ENCODE data around the gene PLEKHG2.
A peak's percentile ranks its signal among the peaks of the same experiment; 100 is the strongest.

Gene PLEKHG2

DNA sequence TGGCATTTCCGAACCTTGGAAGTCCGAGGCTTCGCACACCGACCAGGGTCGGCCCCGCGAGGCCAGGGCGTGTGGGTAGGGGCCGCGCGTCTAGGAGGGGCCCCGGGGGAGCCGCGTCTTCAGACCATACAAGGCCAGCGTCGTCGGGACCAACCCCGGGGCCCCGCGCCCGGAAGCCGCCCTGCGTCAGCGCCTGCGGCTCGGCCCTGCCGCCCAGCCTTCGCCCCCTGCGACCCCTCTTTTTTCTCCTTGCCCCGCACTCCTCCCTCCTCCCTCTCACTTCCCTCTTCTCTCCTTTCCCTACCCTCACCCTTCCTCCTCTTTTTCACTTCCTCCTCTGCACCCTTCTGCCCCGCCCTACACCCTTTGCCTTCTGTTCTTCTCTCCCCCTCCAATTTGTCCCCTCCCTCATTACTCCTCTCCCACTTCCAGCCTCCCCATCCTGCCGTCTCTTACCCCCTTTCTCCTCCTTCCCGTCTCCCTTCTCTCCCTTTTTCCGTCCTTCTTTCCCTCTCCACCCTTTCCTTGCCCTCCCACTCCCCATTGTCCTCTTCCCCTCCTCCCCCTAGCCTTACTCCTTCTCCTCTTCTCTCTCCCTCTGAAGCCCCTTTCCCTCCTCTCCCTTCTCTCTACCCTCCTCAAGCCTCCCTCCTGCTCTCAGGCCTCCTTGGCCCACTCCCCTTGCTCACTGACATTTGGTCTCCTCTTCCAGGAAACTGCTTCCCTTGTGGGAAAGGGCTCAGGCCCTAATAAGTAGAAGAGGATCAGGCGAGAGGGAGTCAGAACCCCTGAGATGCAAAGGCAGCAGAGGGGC lies 2.2 kb upstream of the PLEKHG2 start:
- Histone ChIP-seq H2BK12ac (ENCODE audit: low read length) (peak overlapping the region; percentile 33), H3K9ac (ENCODE audit: low read depth, low read length, poor library complexity) (peak overlapping the region; percentile 67), H2AFZ (ENCODE audit: low read length) (peak overlapping the region; percentile 50), H3K27ac (replicated peaks; ENCODE audit: low read length) (no peak overlapping the region), H3K27me3 (ENCODE audit: control insufficient read depth in 3 of 3, insufficient read depth in 3 of 3, low read depth in 1 of 3, low read length in 3 of 3) (peaks cover 0 to 24% (median 0%) of the 10 kb centered on the region in 3 experiments), H3K23ac (ENCODE audit: low read depth, low read length, poor library complexity) (peak overlapping the region; percentile 82), H3K9me3 (replicated peaks in 1 of 2; ENCODE audit: control insufficient read depth in 2 of 2, insufficient read depth in 1 of 2, low read depth in 1 of 2, low read length in 2 of 2) (no peaks in the 10 kb centered on the region), H2BK15ac (ENCODE audit: low read length) (peak overlapping the region; percentile 89), H4K91ac (ENCODE audit: low read depth, low read length, poor library complexity) (no peak overlapping the region), H2AK5ac (ENCODE audit: low read depth, low read length) (peak overlapping the region; percentile 37), H3K18ac (ENCODE audit: low read length) (peak overlapping the region; percentile 96), H3K14ac (ENCODE audit: low read length) (no peak overlapping the region), H3K36me3 (replicated peaks in 1 of 2; ENCODE audit: control insufficient read depth in 2 of 2, insufficient read depth in 2 of 2, low read length in 2 of 2) (peaks cover 4 to 16% of the 10 kb centered on the region in 2 donors), H3K4me1 (ENCODE audit: control insufficient read depth in 2 of 2, insufficient read depth in 1 of 2, low read depth in 1 of 2, low read length in 2 of 2) (peaks cover 26 to 37% of the 10 kb centered on the region in 2 donors), H2BK120ac (ENCODE audit: low read depth, low read length) (peak overlapping the region; percentile 51), H3K4ac (ENCODE audit: low read length) (no peak overlapping the region), H3K79me1 (ENCODE audit: low read depth, low read length) (peaks cover 6% of the 10 kb centered on the region), H3K4me3 (ENCODE audit: low read length in 2 of 2) (peak overlapping the region; percentile 10 to 79), H2BK5ac (ENCODE audit: low read length) (no peak overlapping the region), H3K4me2 (ENCODE audit: insufficient read depth, low read length, poor library complexity, severe bottlenecking) (peak overlapping the region; percentile 84), H4K8ac (ENCODE audit: low read depth, low read length) (peak overlapping the region; percentile 93)
- WGBS, 2 donors (ENCODE audit: extremely low coverage in 2 of 2, insufficient read length in 2 of 2, insufficient replicate concordance in 1 of 2), result no CpG with 5 or more reads among the region's 35 CpGs
- DNase-seq (ENCODE audit: low spot score), result no peak

DNA sequence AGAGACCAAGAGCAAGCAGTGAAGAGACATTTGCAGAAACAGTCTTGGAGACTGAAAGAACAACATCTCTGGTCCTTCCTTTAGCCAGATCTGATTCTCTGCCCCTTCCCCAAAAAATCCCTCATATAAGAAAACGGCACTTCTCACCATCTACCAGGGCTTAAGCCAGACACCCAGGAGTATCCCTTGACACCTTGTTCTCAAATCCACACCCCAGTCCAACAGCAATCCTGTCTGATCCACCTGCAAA lies 1.7 kb upstream of the PLEKHG2 start:
- no peak overlapping the region for H2AFZ ChIP-seq (ENCODE audit: low read length)
- H3K36me3 ChIP-seq (replicated peaks in 1 of 2; ENCODE audit: control insufficient read depth in 2 of 2, insufficient read depth in 2 of 2, low read length in 2 of 2), result peaks cover 7 to 21% of the 10 kb centered on the region in 2 donors
- H3K4me3 ChIP-seq (ENCODE audit: low read length in 2 of 2), result no peak overlapping the region
- H3K27me3 ChIP-seq (ENCODE audit: control insufficient read depth in 3 of 3, insufficient read depth in 3 of 3, low read depth in 1 of 3, low read length in 3 of 3), result peaks cover 0 to 23% (median 0%) of the 10 kb centered on the region in 3 experiments
- H2BK15ac ChIP-seq (ENCODE audit: low read length), result no peak overlapping the region
- H2AK5ac ChIP-seq (ENCODE audit: low read depth, low read length), result peak overlapping the region; percentile 25
- H2BK5ac ChIP-seq (ENCODE audit: low read length), result no peak overlapping the region
- no CpG with 5 or more reads among the region's 1 CpG for WGBS, 2 donors (ENCODE audit: extremely low coverage in 2 of 2, insufficient read length in 2 of 2, insufficient replicate concordance in 1 of 2)
- no peak overlapping the region for H2BK12ac ChIP-seq (ENCODE audit: low read length)
- no peak overlapping the region for H2BK120ac ChIP-seq (ENCODE audit: low read depth, low read length)
- no peak overlapping the region for H3K14ac ChIP-seq (ENCODE audit: low read length)
- no peak overlapping the region for H4K91ac ChIP-seq (ENCODE audit: low read depth, low read length, poor library complexity)
- DNase-seq (ENCODE audit: low spot score), result no peak
- peaks cover 29 to 37% of the 10 kb centered on the region in 2 donors for H3K4me1 ChIP-seq (ENCODE audit: control insufficient read depth in 2 of 2, insufficient read depth in 1 of 2, low read depth in 1 of 2, low read length in 2 of 2)
- no peak overlapping the region for H3K23ac ChIP-seq (ENCODE audit: low read depth, low read length, poor library complexity)
- peak overlapping the region; percentile 96 for H3K18ac ChIP-seq (ENCODE audit: low read length)
- H3K79me1 ChIP-seq (ENCODE audit: low read depth, low read length), result peaks cover 8% of the 10 kb centered on the region
- no peak overlapping the region for H4K8ac ChIP-seq (ENCODE audit: low read depth, low read length)
- no peak overlapping the region for H3K9ac ChIP-seq (ENCODE audit: low read depth, low read length, poor library complexity)
- H3K27ac ChIP-seq (replicated peaks; ENCODE audit: low read length), result no peak overlapping the region
- H3K4ac ChIP-seq (ENCODE audit: low read length), result no peak overlapping the region
- no peaks in the 10 kb centered on the region for H3K9me3 ChIP-seq (replicated peaks in 1 of 2; ENCODE audit: control insufficient read depth in 2 of 2, insufficient read depth in 1 of 2, low read depth in 1 of 2, low read length in 2 of 2)
- no peak overlapping the region for H3K4me2 ChIP-seq (ENCODE audit: insufficient read depth, low read length, poor library complexity, severe bottlenecking)

DNA sequence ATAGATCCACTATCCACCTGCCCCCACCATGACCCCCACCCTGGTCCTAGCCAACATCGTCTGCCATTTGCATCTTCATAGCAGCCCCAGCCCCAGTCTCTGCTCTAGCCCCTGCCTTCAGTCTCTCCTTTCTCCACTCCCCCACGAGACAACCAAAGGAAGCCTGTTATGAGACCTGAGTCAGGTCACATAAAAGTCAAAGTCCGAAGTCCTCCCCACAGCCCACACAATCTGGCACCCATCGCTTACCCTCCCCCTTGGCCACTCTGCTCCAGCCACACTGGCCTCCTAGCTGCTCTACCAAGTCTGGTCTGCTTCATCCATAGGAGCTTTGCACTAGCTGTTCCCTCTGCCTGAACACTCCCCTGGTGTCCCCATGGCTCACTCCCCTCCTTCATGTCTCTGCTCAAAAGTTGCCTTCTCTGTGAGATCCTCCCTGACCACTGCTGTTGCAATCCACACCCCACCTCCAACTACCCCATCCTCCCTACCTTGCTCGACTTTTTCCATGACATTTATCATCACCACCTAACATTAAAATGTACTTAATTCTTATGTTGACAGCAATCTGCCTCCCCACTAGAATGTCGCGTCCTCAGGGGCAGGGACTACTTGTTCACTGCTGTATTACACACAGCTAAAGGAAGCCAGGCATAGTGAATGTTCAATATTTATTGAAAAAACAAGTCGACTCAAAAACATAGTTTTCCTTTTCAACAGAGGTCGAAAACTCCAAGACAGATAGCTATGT lies 1.2 kb upstream of the PLEKHG2 start:
- H3K4me3 ChIP-seq (ENCODE audit: low read length in 2 of 2), result peak overlapping the region in 1 of 2 donors; percentile 95
- H4K8ac ChIP-seq (ENCODE audit: low read depth, low read length), result no peak overlapping the region
- no peak overlapping the region for H3K4me2 ChIP-seq (ENCODE audit: insufficient read depth, low read length, poor library complexity, severe bottlenecking)
- peak overlapping the region; percentile 25 for H2AK5ac ChIP-seq (ENCODE audit: low read depth, low read length)
- H3K14ac ChIP-seq (ENCODE audit: low read length), result no peak overlapping the region
- H2AFZ ChIP-seq (ENCODE audit: low read length), result no peak overlapping the region
- no peak overlapping the region for H4K91ac ChIP-seq (ENCODE audit: low read depth, low read length, poor library complexity)
- no peak overlapping the region for H2BK12ac ChIP-seq (ENCODE audit: low read length)
- peaks cover 0 to 23% (median 0%) of the 10 kb centered on the region in 3 experiments for H3K27me3 ChIP-seq (ENCODE audit: control insufficient read depth in 3 of 3, insufficient read depth in 3 of 3, low read depth in 1 of 3, low read length in 3 of 3)
- no peak overlapping the region for H3K18ac ChIP-seq (ENCODE audit: low read length)
- no peaks in the 10 kb centered on the region for H3K9me3 ChIP-seq (replicated peaks in 1 of 2; ENCODE audit: control insufficient read depth in 2 of 2, insufficient read depth in 1 of 2, low read depth in 1 of 2, low read length in 2 of 2)
- no peak overlapping the region for H3K9ac ChIP-seq (ENCODE audit: low read depth, low read length, poor library complexity)
- peak overlapping the region; percentile 56 for H2BK15ac ChIP-seq (ENCODE audit: low read length)
- no peak overlapping the region for H3K23ac ChIP-seq (ENCODE audit: low read depth, low read length, poor library complexity)
- no CpG with 5 or more reads among the region's 9 CpGs for WGBS, 2 donors (ENCODE audit: extremely low coverage in 2 of 2, insufficient read length in 2 of 2, insufficient replicate concordance in 1 of 2)
- H3K79me1 ChIP-seq (ENCODE audit: low read depth, low read length), result peaks cover 11% of the 10 kb centered on the region
- no peak overlapping the region for H2BK120ac ChIP-seq (ENCODE audit: low read depth, low read length)
- no peak for DNase-seq (ENCODE audit: low spot score)
- peaks cover 12 to 26% of the 10 kb centered on the region in 2 donors for H3K36me3 ChIP-seq (replicated peaks in 1 of 2; ENCODE audit: control insufficient read depth in 2 of 2, insufficient read depth in 2 of 2, low read length in 2 of 2)
- no peak overlapping the region for H2BK5ac ChIP-seq (ENCODE audit: low read length)
- H3K27ac ChIP-seq (replicated peaks; ENCODE audit: low read length), result no peak overlapping the region
- H3K4ac ChIP-seq (ENCODE audit: low read length), result no peak overlapping the region
- H3K4me1 ChIP-seq (ENCODE audit: control insufficient read depth in 2 of 2, insufficient read depth in 1 of 2, low read depth in 1 of 2, low read length in 2 of 2), result peaks cover 32 to 33% of the 10 kb centered on the region in 2 donors

DNA sequence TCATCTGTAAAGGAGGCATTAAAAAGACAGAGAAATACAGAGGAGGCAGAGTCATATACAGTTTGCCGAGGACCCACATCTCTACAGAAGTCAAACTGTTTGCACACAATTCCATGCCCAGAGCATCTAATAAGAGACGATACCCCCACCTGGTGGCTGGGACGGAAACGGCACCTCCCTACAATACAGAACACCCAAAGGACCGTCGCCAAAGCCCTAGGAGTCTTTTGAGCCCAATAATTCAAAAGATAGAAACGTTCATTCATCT lies 703 bp upstream of the PLEKHG2 start:
- no peak overlapping the region for H4K8ac ChIP-seq (ENCODE audit: low read depth, low read length)
- H3K79me1 ChIP-seq (ENCODE audit: low read depth, low read length), result peaks cover 15% of the 10 kb centered on the region
- peaks cover 0 to 22% (median 0%) of the 10 kb centered on the region in 3 experiments for H3K27me3 ChIP-seq (ENCODE audit: control insufficient read depth in 3 of 3, insufficient read depth in 3 of 3, low read depth in 1 of 3, low read length in 3 of 3)
- H2AK5ac ChIP-seq (ENCODE audit: low read depth, low read length), result no peak overlapping the region
- no peak overlapping the region for H2AFZ ChIP-seq (ENCODE audit: low read length)
- WGBS, 2 donors (ENCODE audit: extremely low coverage in 2 of 2, insufficient read length in 2 of 2, insufficient replicate concordance in 1 of 2), result no CpG with 5 or more reads among the region's 7 CpGs
- DNase-seq (ENCODE audit: low spot score), result peak; percentile 89
- no peak overlapping the region for H3K4ac ChIP-seq (ENCODE audit: low read length)
- peaks cover 32 to 37% of the 10 kb centered on the region in 2 donors for H3K4me1 ChIP-seq (ENCODE audit: control insufficient read depth in 2 of 2, insufficient read depth in 1 of 2, low read depth in 1 of 2, low read length in 2 of 2)
- H2BK120ac ChIP-seq (ENCODE audit: low read depth, low read length), result no peak overlapping the region
- H2BK12ac ChIP-seq (ENCODE audit: low read length), result no peak overlapping the region
- H2BK5ac ChIP-seq (ENCODE audit: low read length), result no peak overlapping the region
- no peak overlapping the region for H3K14ac ChIP-seq (ENCODE audit: low read length)
- H2BK15ac ChIP-seq (ENCODE audit: low read length), result no peak overlapping the region
- peak overlapping the region; percentile 62 to 95 for H3K4me3 ChIP-seq (ENCODE audit: low read length in 2 of 2)
- H3K18ac ChIP-seq (ENCODE audit: low read length), result no peak overlapping the region
- no peak overlapping the region for H3K27ac ChIP-seq (replicated peaks; ENCODE audit: low read length)
- H3K36me3 ChIP-seq (replicated peaks in 1 of 2; ENCODE audit: control insufficient read depth in 2 of 2, insufficient read depth in 2 of 2, low read length in 2 of 2), result peaks cover 15 to 31% of the 10 kb centered on the region in 2 donors
- H3K9ac ChIP-seq (ENCODE audit: low read depth, low read length, poor library complexity), result no peak overlapping the region
- H4K91ac ChIP-seq (ENCODE audit: low read depth, low read length, poor library complexity), result no peak overlapping the region
- H3K9me3 ChIP-seq (replicated peaks in 1 of 2; ENCODE audit: control insufficient read depth in 2 of 2, insufficient read depth in 1 of 2, low read depth in 1 of 2, low read length in 2 of 2), result no peaks in the 10 kb centered on the region
- no peak overlapping the region for H3K4me2 ChIP-seq (ENCODE audit: insufficient read depth, low read length, poor library complexity, severe bottlenecking)
- H3K23ac ChIP-seq (ENCODE audit: low read depth, low read length, poor library complexity), result no peak overlapping the region

Measured in neuronal stem cell (in vitro differentiated cells).